ENCODE measurements around the gene MFAP3.

GRCh38 chr5:154084062-154084639, 45.4 kb downstream of the MFAP3 start:
- TF ChIP-seq EP300 (IDR thresholded peaks at IDR 0.05) (no peak), CTCF (IDR thresholded peaks at IDR 0.05) (no peak), POLR2A (IDR thresholded peaks at IDR 0.05) (no peak)

Data from ovary (tissue), 3 donors.